Omental fat pad (tissue), 4 donors: ENCODE measurements around the gene SLC15A3. TPM values are rescaled to one million over a fixed set of nuclear protein-coding genes. Genes with fewer than 3 reads are reported as not detected.
A peak's percentile ranks its signal among the peaks of the same experiment; 100 is the strongest.
"Not testable (repeated sequence)": the region's sequence is repeated elsewhere in the genome, so short reads cannot be mapped to it uniquely, and the experiment has no call there.

Experiments
- ATAC-seq: fragments of 150-250 bp; one replicate; pipeline ENCODE4 v1.9.1; 2016; ENCODE audit warnings: mild to moderate bottlenecking, moderate library complexity; ENCODE audit not compliant: low FRiP score
- DNase-seq: peaks from one replicate; pipeline ENCODE4 v3.0.0-alpha.2; 2019; ENCODE audit warnings: low spot score
- total RNA-seq, 4 donors: library from RNA; depleted of rRNA; stranded (reverse); fragments of >200 nt; gene quantifications; one replicate each; pipeline ENCODE4 v1.1.0, GENCODE V29; 2016
- TF ChIP-seq, protein P1 (sequence below), 3 donors: fragments of 450-650 bp; IDR thresholded peaks; one replicate each; pipeline ENCODE4 v1.5.1; 2016 to 2017; ENCODE audit warnings: antibody characterized with exemption in 3 of 3, mild to moderate bottlenecking in 3 of 3, moderate library complexity in 2 of 3

The SLC15A3 gene
- total RNA-seq, 4 donors from 2014 or later = 17.6 to 56.0 (median 32.3) TPM

DNA sequence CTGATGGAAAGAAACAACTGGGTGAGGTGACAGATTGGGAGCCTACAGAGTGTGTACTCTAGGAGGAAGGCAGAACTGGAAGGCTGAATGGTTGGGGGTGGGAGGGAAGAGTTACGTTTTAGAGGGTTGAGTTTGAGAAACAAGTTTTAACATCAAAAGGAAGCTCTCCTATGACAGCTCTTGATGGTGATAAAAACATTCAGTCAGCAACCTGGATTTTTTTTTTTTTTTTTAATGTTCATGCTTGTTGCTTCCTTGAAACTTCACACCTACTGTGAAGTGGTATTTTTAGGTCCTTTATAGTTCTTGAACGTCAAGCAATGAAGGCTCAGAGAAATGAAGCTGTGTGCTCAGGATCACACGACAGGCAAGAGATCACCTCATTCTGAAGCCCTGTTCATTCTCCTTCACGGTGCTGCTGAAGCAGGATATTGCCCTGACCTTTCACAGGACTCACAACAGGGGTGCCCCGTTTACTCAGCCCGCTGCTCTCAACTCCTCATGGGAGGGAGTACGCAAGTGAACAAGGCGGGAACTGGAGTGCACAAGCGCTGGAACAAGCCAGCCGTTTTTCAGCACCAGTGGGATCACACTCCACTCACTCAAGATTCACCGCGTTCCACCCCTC is 39.6 kb downstream of the SLC15A3 start:
- no peak for ATAC-seq
- DNase-seq = no peak
- TF ChIP-seq, protein P1, sequence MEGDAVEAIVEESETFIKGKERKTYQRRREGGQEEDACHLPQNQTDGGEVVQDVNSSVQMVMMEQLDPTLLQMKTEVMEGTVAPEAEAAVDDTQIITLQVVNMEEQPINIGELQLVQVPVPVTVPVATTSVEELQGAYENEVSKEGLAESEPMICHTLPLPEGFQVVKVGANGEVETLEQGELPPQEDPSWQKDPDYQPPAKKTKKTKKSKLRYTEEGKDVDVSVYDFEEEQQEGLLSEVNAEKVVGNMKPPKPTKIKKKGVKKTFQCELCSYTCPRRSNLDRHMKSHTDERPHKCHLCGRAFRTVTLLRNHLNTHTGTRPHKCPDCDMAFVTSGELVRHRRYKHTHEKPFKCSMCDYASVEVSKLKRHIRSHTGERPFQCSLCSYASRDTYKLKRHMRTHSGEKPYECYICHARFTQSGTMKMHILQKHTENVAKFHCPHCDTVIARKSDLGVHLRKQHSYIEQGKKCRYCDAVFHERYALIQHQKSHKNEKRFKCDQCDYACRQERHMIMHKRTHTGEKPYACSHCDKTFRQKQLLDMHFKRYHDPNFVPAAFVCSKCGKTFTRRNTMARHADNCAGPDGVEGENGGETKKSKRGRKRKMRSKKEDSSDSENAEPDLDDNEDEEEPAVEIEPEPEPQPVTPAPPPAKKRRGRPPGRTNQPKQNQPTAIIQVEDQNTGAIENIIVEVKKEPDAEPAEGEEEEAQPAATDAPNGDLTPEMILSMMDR (IDR thresholded peaks at IDR 0.05) = no peak

DNA sequence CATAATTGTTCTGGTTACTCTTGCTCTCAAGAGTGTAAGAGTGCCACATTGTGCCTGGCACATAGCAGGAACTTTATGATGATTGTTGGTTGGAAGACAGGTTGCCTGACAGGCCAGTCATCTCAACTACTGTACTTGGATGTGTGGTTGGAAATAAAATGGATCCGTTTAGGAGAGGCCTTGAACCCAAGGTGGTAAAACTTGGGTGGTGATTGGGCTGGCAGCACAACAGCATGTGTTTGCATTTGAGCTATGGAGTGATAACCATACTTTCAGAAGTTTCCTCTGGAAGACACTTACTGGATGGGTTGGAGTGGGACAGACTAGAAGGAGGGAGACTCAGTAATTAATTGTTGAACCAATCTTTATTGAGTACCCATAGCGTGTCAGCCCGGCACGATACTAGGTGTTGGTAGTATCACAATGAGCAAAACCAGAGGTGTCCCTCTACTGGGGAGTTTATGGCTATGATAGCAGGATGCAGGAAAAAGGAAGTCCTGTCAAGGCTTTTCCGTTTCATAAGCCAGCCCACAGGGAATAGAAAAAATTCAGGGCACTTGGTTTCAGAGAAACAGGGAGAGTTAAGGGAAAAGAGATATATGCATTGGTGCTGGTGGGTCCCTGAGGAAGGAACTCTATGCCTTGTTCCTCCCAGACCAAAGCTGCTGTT is 41.1 kb downstream of the SLC15A3 start:
- ATAC-seq (no peak), DNase-seq (no peak)
- TF ChIP-seq, protein P1 (IDR thresholded peaks at IDR 0.05) = no peak

DNA sequence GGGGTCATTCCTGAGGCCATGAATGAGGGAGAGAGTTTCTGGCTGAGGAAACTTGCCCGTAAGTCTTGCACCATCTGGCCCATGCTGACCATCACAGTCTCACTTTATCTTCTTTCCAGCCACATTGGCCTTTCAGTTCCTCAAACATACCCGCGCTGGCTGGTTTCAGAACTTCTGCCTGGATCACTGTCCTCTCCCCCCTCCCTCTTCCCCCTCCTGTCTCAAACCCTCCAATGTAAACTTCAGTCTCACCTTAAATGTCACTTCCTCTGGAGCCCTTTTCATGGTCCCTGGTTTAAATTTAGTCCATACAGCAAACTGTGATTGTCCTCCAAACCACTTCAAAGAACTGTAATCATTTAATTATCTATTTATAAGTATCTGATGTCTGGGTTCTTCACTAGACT is 41.7 kb downstream of the SLC15A3 start:
- DNase-seq = no peak
- no peak for ATAC-seq
- TF ChIP-seq, protein P1 (IDR thresholded peaks at IDR 0.05) = no peak

DNA sequence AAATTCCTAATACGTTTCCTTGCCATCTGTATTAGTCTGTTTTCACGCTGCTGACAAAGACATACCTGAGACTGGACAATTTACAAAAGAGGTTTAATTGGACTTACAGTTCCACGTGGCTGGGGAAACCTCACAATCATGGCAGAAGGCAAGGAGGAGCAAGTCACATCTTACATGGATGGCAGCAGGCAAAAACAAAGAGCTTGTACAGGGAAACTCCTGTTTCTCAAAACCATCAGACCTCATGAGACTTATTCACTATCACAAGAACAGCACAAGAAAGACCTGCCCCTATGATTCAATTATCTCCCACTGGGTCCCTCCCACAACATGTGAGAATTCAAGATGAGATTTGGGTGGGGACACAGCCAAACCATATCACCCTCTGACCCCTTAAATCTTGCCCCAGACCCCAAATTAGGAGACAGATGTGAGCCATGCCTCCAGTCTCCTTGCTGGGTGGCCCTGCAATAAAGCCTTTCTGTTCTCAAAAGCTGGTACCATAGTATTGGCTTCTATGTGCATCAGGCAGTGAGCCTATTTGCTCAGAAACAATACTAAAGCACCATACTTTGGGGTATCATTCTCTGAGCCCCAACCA is 42.2 kb downstream of the SLC15A3 start:
- not testable (repeated sequence) for DNase-seq, ATAC-seq

DNA sequence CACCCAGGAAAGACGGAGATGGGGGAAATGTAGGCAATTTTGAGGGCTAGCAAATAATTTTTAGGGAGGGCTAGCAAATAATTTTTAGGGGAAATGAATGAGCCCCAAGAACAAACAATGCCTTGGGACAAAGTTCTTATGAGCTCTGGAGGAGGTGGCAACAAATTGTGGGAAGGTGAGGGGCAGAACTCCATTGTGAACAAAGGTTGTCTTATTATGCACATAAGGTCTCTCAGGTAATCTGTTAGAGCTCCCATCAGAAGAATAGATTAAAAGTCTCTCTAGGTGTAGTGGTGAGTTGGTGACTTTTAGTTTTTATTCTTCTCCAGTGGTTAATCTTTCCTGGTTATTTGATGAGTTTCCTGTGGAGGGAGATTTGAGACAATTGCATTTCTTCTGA is 43.2 kb downstream of the SLC15A3 start:
- TF ChIP-seq, protein P1 (IDR thresholded peaks at IDR 0.05) = no peak
- ATAC-seq (no peak), DNase-seq (no peak)

DNA sequence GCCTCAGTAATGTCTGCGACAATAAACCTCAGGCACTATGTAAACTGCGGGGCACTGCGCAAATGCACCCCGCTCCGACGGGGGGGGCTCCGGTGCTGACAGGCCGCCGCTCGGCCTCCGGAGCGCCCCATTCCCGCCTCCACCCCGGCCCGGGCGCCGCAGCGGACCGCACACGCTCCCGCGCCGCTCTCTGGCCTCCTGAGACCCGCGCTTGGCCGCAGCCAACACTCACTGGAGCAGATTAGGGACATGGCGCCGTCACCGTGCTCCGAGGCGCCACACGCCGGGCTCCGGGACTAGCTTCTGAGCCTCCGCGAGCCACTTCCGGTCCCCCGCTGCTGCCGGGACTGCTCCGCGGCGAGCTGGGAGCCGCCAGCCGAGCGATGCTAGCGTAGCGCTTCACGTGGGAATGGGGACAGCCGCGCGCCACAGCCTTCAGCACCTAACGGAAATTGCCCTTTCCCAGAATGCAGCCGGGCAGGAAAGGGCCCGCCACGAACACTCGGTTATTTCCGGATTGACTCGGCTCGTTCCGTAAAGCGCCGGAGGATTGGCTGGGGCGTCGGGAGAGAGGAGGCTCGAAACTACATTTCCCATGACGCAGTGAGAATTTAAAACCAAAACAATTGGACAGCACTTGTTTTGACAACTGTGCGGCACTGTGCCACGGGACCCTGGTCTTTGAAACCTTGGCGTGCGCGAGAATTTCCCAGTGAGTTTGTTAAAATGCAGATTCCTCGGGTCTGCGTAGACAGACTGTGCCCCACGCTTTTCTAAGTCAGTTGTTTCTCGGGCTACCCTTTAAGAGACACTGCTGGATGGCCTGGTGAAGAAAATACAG is 45.6 kb downstream of the SLC15A3 start, which contains the start of gene PRPF19:
TSS of gene PRPF19 (minus strand) at position 454 of the 841 bp plus-strand sequence. CDS start at position 251, 203 bp downstream.
- DNase-seq = peak; percentile 98
- TF ChIP-seq, protein P1 (IDR thresholded peaks at IDR 0.05) = no peak
- peak; percentile 92 for ATAC-seq

DNA sequence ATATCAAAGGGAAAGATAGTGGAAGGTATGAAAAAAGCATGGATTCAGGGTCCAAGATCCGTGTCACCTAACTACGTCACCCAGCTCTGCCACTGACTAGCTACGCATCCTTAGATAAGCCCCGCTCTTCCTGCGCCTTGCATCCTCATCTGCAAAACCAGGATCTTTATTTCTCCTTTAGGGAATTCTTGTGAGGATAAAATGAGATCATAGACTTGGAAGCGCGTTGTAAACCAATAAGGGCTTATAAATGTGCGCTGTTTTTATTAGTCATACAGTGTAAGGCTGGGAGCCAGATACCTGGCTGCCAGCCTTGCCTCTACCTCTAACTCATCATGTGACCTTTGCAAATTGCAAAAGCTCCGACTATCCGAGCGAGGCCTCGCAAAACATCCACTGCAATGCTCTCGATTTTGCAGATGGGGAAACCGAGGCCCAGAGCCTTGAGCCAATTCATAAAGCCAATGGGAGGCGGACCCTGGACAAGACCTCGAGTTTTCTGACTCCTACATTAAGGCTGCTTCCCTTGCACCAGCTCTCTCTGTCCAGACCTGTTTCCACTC is 46.3 kb downstream of the SLC15A3 start:
- DNase-seq (no peak), ATAC-seq (peak; percentile 85)
- TF ChIP-seq, protein P1 (IDR thresholded peaks at IDR 0.05) = no peak
